KOPT-K1 (cell line): Measurements from ENCODE around the gene AP1M2.
A peak's percentile ranks its signal among the peaks of the same experiment; 100 is the strongest.

ENCODE experiments used
- H3K27ac ChIP-seq: fragments of 200-600 bp; sonication (generic); 2 replicates; pipeline ENCODE4 v1.5.1; 2016; ENCODE audit warnings: antibody characterized with exemption, mild to moderate bottlenecking, low read depth, low read length; ENCODE audit not compliant: poor library complexity, severe bottlenecking
- H3K36me3 ChIP-seq: fragments of 200-600 bp; sonication (generic); 2 replicates; pipeline ENCODE4 v1.5.1; 2017; ENCODE audit warnings: antibody characterized with exemption, mild to moderate bottlenecking, low read length, moderate library complexity; ENCODE audit not compliant: insufficient read depth
- H3K9me3 ChIP-seq: fragments of 200-600 bp; sonication (generic); 2 replicates; pipeline ENCODE4 v1.5.1; 2017; ENCODE audit warnings: antibody characterized with exemption, low read length, mild to moderate bottlenecking; ENCODE audit not compliant: insufficient read depth, poor library complexity, severe bottlenecking

AP1M2 gene

GRCh38 chr19:10587022-10587838 lies at the start of gene AP1M2:
Gene AP1M2, minus strand, starts transcription at chr19:10587312. Its CDS starts 81 bp downstream, at chr19:10587231.
- Histone ChIP-seq H3K36me3 (no peaks in the 10 kb centered on the region), H3K27ac (no peak within 1 kb of the TSS), H3K9me3 (no peaks in the 10 kb centered on the region)

- H3K9me3 ChIP-seq = no peaks in the 10 kb centered on the region
- peaks cover 95% of the 10 kb centered on the region for H3K36me3 ChIP-seq
- H3K27ac ChIP-seq = no peak overlapping the region
Measured at GRCh38 chr19:10636304-10636972, 49.3 kb upstream of the AP1M2 start.

GRCh38 chr19:10634963-10635362 lies 47.9 kb upstream of the AP1M2 start:
- no peaks in the 10 kb centered on the region for H3K9me3 ChIP-seq
- H3K27ac ChIP-seq = no peak overlapping the region
- peaks cover 93% of the 10 kb centered on the region for H3K36me3 ChIP-seq

DNA sequence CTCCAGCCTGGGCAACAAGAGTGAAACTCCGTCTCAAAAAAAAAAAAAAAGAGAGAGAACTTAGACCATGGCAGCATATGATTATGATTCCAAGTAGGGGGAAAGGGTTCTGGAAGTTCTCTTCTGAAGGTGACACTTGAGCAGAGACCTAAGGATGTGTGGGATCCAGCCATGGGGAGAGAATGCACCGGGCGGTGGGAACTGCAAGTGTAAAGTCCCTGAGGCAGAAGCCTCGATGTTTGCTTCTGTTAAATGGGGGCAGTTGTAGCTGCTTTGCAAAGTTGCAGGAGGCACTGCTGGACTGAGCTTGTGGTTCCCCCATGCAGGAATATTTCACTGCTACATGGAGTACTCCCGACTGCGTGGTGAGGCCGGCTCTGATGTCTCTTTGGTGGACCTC lies 47.3 kb upstream of the AP1M2 start:
- Histone ChIP-seq H3K36me3 (peaks cover 91% of the 10 kb centered on the region), H3K9me3 (no peaks in the 10 kb centered on the region), H3K27ac (no peak overlapping the region)

GRCh38 chr19:10631874-10632273 lies 44.8 kb upstream of the AP1M2 start:
- no peak overlapping the region for H3K27ac ChIP-seq

GRCh38 chr19:10625762-10626138 lies 38.6 kb upstream of the AP1M2 start:
- Histone ChIP-seq H3K9me3 (no peaks in the 10 kb centered on the region), H3K27ac (no peak overlapping the region), H3K36me3 (peaks cover 33% of the 10 kb centered on the region)

More at GRCh38 chr19:10631874-10632273, 44.8 kb upstream of the AP1M2 start:
- Histone ChIP-seq H3K36me3 (peaks cover 82% of the 10 kb centered on the region), H3K9me3 (no peaks in the 10 kb centered on the region)

DNA sequence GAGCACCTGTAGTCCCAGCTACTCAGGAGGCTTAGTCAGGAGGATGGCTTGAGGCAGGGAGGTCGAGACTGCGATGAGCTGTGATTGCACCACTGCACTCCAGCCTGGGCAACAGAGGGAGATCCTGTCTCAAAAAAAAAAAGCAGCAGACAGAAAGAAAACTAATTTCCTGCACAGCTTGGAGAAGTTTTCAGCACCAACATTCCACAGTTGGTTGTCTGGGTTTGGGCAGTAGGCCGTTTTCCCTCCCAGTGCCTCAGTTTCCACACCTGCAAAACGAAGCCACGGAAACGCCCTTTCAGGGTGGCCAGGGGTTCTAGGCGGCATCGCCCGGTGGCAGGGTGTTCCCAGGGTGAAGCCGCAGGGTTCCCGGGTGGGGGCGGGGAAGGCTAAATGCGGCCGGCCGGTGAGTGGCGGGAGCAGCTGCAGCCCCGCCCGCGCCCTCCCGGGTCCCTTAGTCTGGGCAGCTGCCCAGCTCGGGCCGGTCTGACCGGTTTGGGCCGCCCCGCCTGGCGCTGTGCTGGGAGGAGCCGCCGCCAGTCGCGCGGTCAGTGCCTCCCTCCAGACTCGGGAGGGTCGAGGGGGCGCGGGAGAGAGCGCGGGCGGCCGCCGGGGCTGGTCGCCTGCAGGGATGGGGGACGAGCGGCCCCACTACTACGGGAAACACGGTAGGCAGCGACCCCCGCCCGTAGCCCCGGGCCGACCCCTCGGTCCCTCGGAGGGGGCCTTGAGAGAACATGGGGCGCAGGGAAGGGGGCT lies 38.1 kb upstream of the AP1M2 start, which contains the start of gene SLC44A2:
SLC44A2 (plus strand) TSS at position 551 of the 759 bp plus-strand sequence; CDS start at position 632, 81 bp downstream.
- Histone ChIP-seq H3K9me3 (no peaks in the 10 kb centered on the region), H3K36me3 (peaks cover 30% of the 10 kb centered on the region), H3K27ac (no peak within 1 kb of the TSS)

DNA sequence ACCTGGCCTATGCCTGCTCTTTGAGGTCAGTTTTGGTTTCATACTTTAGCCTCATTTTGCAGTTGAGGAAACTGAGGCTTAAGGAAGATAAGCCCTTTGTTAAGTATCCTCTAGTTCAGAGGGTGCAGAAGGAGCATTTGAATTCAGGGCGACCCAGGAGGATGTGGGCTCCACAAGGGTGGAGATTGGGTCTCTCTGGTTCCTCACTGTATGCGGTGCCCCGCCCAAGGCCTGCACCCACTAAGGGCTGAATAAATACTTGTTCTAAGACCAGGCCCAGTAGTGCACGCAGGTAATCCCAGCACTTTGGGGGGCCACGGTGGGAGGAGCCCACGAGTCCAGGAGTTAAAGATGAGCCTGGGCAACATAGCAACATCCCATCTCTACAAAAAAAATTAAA lies 37.5 kb upstream of the AP1M2 start:
- no peaks in the 10 kb centered on the region for H3K9me3 ChIP-seq
- H3K27ac ChIP-seq = no peak overlapping the region
- peaks cover 25% of the 10 kb centered on the region for H3K36me3 ChIP-seq

DNA sequence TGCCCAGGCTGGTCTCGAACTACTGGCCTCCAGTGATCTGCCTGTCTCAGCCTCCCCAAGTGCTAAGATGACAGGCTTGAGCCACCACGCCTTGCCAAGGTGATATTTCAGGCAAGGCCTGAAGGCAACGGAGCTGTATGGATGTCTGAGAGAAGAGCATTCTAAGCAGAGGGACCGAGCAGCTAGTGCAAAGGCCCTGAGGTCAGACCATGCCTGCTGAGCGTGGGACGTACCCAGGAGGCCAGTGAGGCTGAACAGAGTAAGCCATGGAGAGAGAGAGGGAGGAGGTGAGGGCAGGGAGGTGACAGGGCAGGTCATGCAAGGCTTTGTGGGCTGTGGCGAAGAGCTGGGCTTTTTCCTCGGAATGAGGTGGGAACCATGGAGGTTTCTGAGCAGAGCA lies 34.9 kb upstream of the AP1M2 start:
- Histone ChIP-seq H3K27ac (no peak overlapping the region), H3K36me3 (peaks cover 8% of the 10 kb centered on the region; the same call in 1 of the 2 replicates), H3K9me3 (no peaks in the 10 kb centered on the region)

GRCh38 chr19:10620786-10621185 lies 33.7 kb upstream of the AP1M2 start:
- Histone ChIP-seq H3K9me3 (no peaks in the 10 kb centered on the region), H3K27ac (no peak overlapping the region), H3K36me3 (peaks cover 2% of the 10 kb centered on the region; the same call in 1 of the 2 replicates)

DNA sequence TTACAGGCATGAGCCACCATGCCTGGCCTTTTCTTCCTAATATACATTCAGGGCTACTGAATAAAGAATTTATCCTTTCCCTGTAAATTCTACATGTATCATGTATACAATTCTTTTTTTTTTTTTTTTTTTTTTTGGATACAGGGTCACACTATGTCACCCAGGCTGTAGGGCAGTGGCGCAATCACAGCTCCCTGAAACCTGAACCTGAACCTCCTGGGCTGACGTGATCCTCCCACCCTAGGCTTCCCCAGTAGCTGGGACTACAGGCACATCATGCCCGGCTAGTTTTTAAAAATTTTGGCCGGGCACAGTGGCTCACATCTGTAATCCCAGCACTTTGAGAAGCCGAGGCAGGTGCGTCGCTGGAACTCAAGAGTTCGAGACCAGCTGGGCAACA lies 31.7 kb upstream of the AP1M2 start:
- H3K27ac ChIP-seq = no peak overlapping the region
- H3K9me3 ChIP-seq = no peaks in the 10 kb centered on the region
- H3K36me3 ChIP-seq = no peaks in the 10 kb centered on the region

DNA sequence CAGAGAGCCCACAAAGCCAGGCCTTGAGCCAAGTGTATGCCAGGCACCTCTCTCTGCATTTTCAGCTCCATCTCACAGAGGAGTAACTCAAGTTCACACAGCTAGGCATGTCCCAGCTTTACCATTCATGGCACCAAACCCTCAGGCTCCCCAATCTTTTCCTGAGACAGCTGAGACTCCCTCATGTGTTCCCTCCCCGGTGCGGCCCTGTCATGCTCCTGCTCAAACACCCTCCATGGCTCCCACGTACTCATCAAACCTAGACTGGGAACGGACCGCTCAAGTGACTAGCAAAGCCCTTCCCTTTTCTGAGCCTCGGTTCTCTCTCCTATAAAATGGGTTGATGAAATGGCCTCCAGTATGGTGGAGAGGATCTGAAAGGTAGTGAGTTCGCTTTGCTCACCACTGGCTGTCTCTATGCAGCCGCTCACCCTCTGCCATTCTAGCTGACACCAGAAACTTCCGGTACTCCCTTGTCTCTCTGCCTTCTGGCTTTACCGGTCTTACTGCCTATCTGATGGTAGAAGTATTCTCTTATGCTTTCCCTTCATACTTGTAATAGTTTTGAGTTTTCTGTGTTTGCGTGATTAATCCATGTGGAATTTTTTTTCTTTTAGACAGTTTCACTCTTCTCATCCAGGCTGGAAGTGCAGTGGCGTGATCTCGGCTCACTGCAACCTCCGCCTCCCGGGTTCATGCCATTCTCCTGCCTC lies 30.5 kb upstream of the AP1M2 start:
- Histone ChIP-seq H3K9me3 (no peaks in the 10 kb centered on the region), H3K27ac (no peak overlapping the region), H3K36me3 (no peaks in the 10 kb centered on the region)

DNA sequence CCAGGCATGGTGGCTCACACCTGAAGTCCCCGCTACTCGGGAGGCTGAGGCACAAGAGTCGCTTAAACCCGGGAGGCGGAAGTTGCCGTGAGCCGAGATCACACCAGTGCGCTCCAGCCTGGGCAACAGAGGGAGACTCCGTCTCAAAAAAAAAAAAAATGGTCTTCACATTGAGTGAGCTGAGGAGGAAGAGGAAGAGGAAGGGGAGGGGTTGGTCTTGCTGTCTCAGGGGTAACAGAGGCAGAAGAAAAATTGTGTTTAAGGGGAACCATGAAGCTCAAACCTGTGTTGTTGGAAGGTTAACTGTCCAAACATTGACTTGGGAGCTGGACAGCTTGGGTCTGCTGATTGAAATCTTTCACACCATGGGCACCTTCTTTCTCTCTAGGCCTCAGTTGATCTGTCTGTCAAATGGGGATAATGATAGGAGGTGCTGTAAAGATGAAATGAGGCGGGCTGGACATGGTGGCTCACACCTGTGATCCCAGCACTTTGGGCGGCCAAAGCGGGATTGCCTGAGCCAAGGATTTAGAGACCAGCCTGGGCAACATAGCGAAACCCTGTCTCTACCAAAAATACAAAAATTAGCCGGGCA lies 28.4 kb upstream of the AP1M2 start:
- no peaks in the 10 kb centered on the region for H3K9me3 ChIP-seq
- peak overlapping the region; percentile 7 for H3K27ac ChIP-seq
- H3K36me3 ChIP-seq = no peaks in the 10 kb centered on the region

GRCh38 chr19:10612499-10613119 lies 25.5 kb upstream of the AP1M2 start:
- H3K27ac ChIP-seq = no peak overlapping the region

More at GRCh38 chr19:10612499-10613119, 25.5 kb upstream of the AP1M2 start:
- Histone ChIP-seq H3K36me3 (no peaks in the 10 kb centered on the region), H3K9me3 (no peaks in the 10 kb centered on the region)
